Measurements from ENCODE around the gene MCAM.

- TF ChIP-seq, protein P1, sequence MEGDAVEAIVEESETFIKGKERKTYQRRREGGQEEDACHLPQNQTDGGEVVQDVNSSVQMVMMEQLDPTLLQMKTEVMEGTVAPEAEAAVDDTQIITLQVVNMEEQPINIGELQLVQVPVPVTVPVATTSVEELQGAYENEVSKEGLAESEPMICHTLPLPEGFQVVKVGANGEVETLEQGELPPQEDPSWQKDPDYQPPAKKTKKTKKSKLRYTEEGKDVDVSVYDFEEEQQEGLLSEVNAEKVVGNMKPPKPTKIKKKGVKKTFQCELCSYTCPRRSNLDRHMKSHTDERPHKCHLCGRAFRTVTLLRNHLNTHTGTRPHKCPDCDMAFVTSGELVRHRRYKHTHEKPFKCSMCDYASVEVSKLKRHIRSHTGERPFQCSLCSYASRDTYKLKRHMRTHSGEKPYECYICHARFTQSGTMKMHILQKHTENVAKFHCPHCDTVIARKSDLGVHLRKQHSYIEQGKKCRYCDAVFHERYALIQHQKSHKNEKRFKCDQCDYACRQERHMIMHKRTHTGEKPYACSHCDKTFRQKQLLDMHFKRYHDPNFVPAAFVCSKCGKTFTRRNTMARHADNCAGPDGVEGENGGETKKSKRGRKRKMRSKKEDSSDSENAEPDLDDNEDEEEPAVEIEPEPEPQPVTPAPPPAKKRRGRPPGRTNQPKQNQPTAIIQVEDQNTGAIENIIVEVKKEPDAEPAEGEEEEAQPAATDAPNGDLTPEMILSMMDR (conservative IDR thresholded peaks at IDR 0.05), result no peak
- TF ChIP-seq EZH2 (IDR thresholded peaks at IDR 0.05; ENCODE audit: low read depth), result no peak
Observed at GRCh38 chr11:119359365-119360214, 42.7 kb upstream of the MCAM start.

Measured in PC-9 (cell line).